Left kidney (tissue), 2 donors: ENCODE results near the gene PCBP3. TPM values are rescaled to one million over a fixed set of nuclear protein-coding genes. Genes with fewer than 3 reads are reported as not detected.
"Not testable (repeated sequence)": the region's sequence is repeated elsewhere in the genome, so short reads cannot be mapped to it uniquely, and the experiment has no call there.

Source experiments
- DNase-seq: peaks from one replicate; pipeline ENCODE4 v3.0.0-alpha.2; 2013
- polyA plus RNA-seq: library from polyadenylated mRNA; unstranded; fragments of 120-200 nt; gene quantifications from one replicate; pipeline ENCODE4 v1.2.1, GENCODE V29; 2013; ENCODE audit not compliant: insufficient read length

Gene PCBP3
- polyA plus RNA-seq, 1 donor: 2.0 TPM

GRCh38 chr21:45947296-45947695 lies 303.8 kb downstream of the PCBP3 start:
- no peak for DNase-seq

GRCh38 chr21:45947716-45948255 lies 304.3 kb downstream of the PCBP3 start:
- no peak for DNase-seq

- DNase-seq: no peak
Observed at GRCh38 chr21:45948576-45949141, 305.1 kb downstream of the PCBP3 start.

- peak; percentile 27 for DNase-seq
Observed at GRCh38 chr21:45949928-45950739, 306.6 kb downstream of the PCBP3 start.

- DNase-seq: peak; percentile 67
Observed at GRCh38 chr21:45950740-45951515, 307.4 kb downstream of the PCBP3 start.

- DNase-seq: no peak
Observed at GRCh38 chr21:45951676-45952075, 308.2 kb downstream of the PCBP3 start.

GRCh38 chr21:45952527-45952926 lies 309.0 kb downstream of the PCBP3 start:
- DNase-seq: not testable (repeated sequence)

- DNase-seq: no peak
Observed at GRCh38 chr21:45952974-45953373, 309.4 kb downstream of the PCBP3 start.

GRCh38 chr21:45954261-45954660 lies 310.7 kb downstream of the PCBP3 start:
- no peak for DNase-seq

GRCh38 chr21:45954921-45955320 lies 311.4 kb downstream of the PCBP3 start:
- DNase-seq: no peak

GRCh38 chr21:45957551-45957950 lies 314.0 kb downstream of the PCBP3 start:
- DNase-seq: no peak

- DNase-seq: no peak
Observed at GRCh38 chr21:45957981-45958600, 314.6 kb downstream of the PCBP3 start.

- no peak for DNase-seq
Observed at GRCh38 chr21:45959182-45959581, 315.7 kb downstream of the PCBP3 start.

GRCh38 chr21:45959779-45960390 lies 316.4 kb downstream of the PCBP3 start:
- no peak for DNase-seq

- not testable (repeated sequence) for DNase-seq
Observed at GRCh38 chr21:45961408-45961807, 317.9 kb downstream of the PCBP3 start.

- no peak for DNase-seq
Observed at GRCh38 chr21:45962531-45963231, 319.2 kb downstream of the PCBP3 start.

GRCh38 chr21:45963232-45963570 lies 319.7 kb downstream of the PCBP3 start:
- DNase-seq: no peak

GRCh38 chr21:45964649-45965048 lies 321.1 kb downstream of the PCBP3 start:
- no peak for DNase-seq

GRCh38 chr21:45965084-45965809 lies 321.7 kb downstream of the PCBP3 start:
- no peak for DNase-seq

- no peak for DNase-seq
Observed at GRCh38 chr21:45966791-45967394, 323.4 kb downstream of the PCBP3 start.
